SK-N-SH (cell line): ENCODE results near the gene BMP7.

ENCODE experiments used
- CHD2 ChIP-seq: fragments of 150-350 bp; IDR thresholded peaks from 2 replicates; pipeline ENCODE4 v1.6.1; 2018; ENCODE audit warnings: low read length; ENCODE audit not compliant: partially characterized antibody
- EZH2phosphoT487 ChIP-seq: fragments of 200-600 bp; sonication (generic); IDR thresholded peaks from 2 replicates; pipeline ENCODE4 v1.6.1; 2017; ENCODE audit warnings: low read depth, mixed run types, mild to moderate bottlenecking, antibody characterized with exemption, moderate library complexity, borderline replicate concordance
- MXI1 ChIP-seq: IDR thresholded peaks from 2 replicates; pipeline ENCODE4 v1.6.1; 2012; ENCODE audit warnings: mild to moderate bottlenecking, low read depth, low read length, improper control_type of control experiment
- POLR2AphosphoS5 ChIP-seq: IDR thresholded peaks from 2 replicates; pipeline ENCODE4 v1.6.1; 2012; ENCODE audit warnings: low read depth, low read length
- RAD21 ChIP-seq: IDR thresholded peaks from 2 replicates; pipeline ENCODE4 v1.6.1; 2012; ENCODE audit warnings: mild to moderate bottlenecking, low read length
- SIN3A ChIP-seq: IDR thresholded peaks from 2 replicates; pipeline ENCODE4 v1.6.1; 2012; ENCODE audit warnings: low read depth, mild to moderate bottlenecking, low read length, moderate library complexity, borderline replicate concordance
- SMC3 ChIP-seq: IDR thresholded peaks from 2 replicates; pipeline ENCODE4 v1.6.1; 2012; ENCODE audit warnings: low read depth, low read length, improper control_type of control experiment
- TAF1 ChIP-seq: IDR thresholded peaks from 2 replicates; pipeline ENCODE4 v1.6.1; 2012; ENCODE audit warnings: low read depth, mild to moderate bottlenecking, low read length, moderate library complexity, borderline replicate concordance
- TCF12 ChIP-seq: IDR thresholded peaks from 2 replicates; pipeline ENCODE4 v1.4.0; 2012
- TEAD4 ChIP-seq: IDR thresholded peaks from 2 replicates; pipeline ENCODE4 v1.4.0; 2012; ENCODE audit warnings: mild to moderate bottlenecking, borderline replicate concordance; ENCODE audit not compliant: insufficient read depth
- YY1 ChIP-seq: IDR thresholded peaks from 2 replicates; pipeline ENCODE4 v1.4.0; 2012; ENCODE audit warnings: low read depth, mild to moderate bottlenecking
- TF ChIP-seq, protein P1 (sequence below): IDR thresholded peaks from 2 replicates; pipeline ENCODE4 v1.6.1; 2012; ENCODE audit warnings: mild to moderate bottlenecking, low read depth, low read length, moderate library complexity
- TF ChIP-seq, protein P2 (sequence below): fragments of 200-600 bp; sonication (generic); IDR thresholded peaks from 2 replicates; pipeline ENCODE4 v1.6.1; 2017; ENCODE audit warnings: antibody characterized with exemption, mild to moderate bottlenecking, moderate library complexity
- TF ChIP-seq, protein P3 (sequence below): IDR thresholded peaks from 2 replicates; pipeline ENCODE4 v1.4.0; 2012; ENCODE audit warnings: low read depth, borderline replicate concordance

GRCh38 chr20:57249772-57250171, 16.7 kb downstream of the BMP7 start:
- TF ChIP-seq, protein P1, sequence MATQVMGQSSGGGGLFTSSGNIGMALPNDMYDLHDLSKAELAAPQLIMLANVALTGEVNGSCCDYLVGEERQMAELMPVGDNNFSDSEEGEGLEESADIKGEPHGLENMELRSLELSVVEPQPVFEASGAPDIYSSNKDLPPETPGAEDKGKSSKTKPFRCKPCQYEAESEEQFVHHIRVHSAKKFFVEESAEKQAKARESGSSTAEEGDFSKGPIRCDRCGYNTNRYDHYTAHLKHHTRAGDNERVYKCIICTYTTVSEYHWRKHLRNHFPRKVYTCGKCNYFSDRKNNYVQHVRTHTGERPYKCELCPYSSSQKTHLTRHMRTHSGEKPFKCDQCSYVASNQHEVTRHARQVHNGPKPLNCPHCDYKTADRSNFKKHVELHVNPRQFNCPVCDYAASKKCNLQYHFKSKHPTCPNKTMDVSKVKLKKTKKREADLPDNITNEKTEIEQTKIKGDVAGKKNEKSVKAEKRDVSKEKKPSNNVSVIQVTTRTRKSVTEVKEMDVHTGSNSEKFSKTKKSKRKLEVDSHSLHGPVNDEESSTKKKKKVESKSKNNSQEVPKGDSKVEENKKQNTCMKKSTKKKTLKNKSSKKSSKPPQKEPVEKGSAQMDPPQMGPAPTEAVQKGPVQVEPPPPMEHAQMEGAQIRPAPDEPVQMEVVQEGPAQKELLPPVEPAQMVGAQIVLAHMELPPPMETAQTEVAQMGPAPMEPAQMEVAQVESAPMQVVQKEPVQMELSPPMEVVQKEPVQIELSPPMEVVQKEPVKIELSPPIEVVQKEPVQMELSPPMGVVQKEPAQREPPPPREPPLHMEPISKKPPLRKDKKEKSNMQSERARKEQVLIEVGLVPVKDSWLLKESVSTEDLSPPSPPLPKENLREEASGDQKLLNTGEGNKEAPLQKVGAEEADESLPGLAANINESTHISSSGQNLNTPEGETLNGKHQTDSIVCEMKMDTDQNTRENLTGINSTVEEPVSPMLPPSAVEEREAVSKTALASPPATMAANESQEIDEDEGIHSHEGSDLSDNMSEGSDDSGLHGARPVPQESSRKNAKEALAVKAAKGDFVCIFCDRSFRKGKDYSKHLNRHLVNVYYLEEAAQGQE, result no peak
- TF ChIP-seq, protein P2, sequence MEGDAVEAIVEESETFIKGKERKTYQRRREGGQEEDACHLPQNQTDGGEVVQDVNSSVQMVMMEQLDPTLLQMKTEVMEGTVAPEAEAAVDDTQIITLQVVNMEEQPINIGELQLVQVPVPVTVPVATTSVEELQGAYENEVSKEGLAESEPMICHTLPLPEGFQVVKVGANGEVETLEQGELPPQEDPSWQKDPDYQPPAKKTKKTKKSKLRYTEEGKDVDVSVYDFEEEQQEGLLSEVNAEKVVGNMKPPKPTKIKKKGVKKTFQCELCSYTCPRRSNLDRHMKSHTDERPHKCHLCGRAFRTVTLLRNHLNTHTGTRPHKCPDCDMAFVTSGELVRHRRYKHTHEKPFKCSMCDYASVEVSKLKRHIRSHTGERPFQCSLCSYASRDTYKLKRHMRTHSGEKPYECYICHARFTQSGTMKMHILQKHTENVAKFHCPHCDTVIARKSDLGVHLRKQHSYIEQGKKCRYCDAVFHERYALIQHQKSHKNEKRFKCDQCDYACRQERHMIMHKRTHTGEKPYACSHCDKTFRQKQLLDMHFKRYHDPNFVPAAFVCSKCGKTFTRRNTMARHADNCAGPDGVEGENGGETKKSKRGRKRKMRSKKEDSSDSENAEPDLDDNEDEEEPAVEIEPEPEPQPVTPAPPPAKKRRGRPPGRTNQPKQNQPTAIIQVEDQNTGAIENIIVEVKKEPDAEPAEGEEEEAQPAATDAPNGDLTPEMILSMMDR, result no peak
- TF ChIP-seq POLR2AphosphoS5 (no peak), EZH2phosphoT487 (no peak), TEAD4 (no peak), MXI1 (no peak), RAD21 (no peak), CHD2 (no peak), TCF12 (no peak), TAF1 (no peak), SMC3 (no peak), YY1 (no peak), SIN3A (no peak)
- TF ChIP-seq, protein P3, sequence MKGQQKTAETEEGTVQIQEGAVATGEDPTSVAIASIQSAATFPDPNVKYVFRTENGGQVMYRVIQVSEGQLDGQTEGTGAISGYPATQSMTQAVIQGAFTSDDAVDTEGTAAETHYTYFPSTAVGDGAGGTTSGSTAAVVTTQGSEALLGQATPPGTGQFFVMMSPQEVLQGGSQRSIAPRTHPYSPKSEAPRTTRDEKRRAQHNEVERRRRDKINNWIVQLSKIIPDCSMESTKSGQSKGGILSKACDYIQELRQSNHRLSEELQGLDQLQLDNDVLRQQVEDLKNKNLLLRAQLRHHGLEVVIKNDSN, result no peak
